GM12878 (cell line): ENCODE results near the gene ARHGAP6.

Experiments used
- CTCF ChIP-seq, 3 experiments: IDR thresholded peaks in 2 of 3; conservative IDR thresholded peaks in 1 of 3; 2 replicates each; pipeline ENCODE4 v1.5.1; 2011; ENCODE audit warnings: low read depth in 3 of 3, low read length in 3 of 3, mild to moderate bottlenecking in 3 of 3, control low read depth in 2 of 3, moderate library complexity in 2 of 3, inconsistent platforms in 1 of 3, mixed read lengths in 1 of 3; ENCODE audit not compliant: control insufficient read depth in 2 of 3, insufficient read depth in 1 of 3; ENCODE audit errors: extremely low read depth in 1 of 3
- JUND ChIP-seq: IDR thresholded peaks from 2 replicates; pipeline ENCODE4 v1.6.1; 2012; ENCODE audit warnings: low read depth, mild to moderate bottlenecking, low read length, improper control_type of control experiment, moderate library complexity
- NR2F1 ChIP-seq: fragments of 450-650 bp; conservative IDR thresholded peaks from 2 replicates; pipeline ENCODE4 v1.6.1; 2017; ENCODE audit warnings: mild to moderate bottlenecking
- SP1 ChIP-seq: IDR thresholded peaks from one replicate; pipeline ENCODE4 v1.6.1; 2011; ENCODE audit warnings: low read depth, low read length
- USF2 ChIP-seq: IDR thresholded peaks from 2 replicates; pipeline ENCODE4 v1.6.1; 2011; ENCODE audit warnings: low read depth, low read length, improper control_type of control experiment, borderline replicate concordance

- TF ChIP-seq SP1 (no peak), USF2 (no peak), CTCF (IDR thresholded peaks at IDR 0.05 in 2 of 3, conservative IDR thresholded peaks at IDR 0.05 in 1 of 3; ENCODE audit: control insufficient read depth in 2 of 3, extremely low read depth in 1 of 3, insufficient read depth in 1 of 3, low read depth in 3 of 3, low read length in 3 of 3) (no peak), JUND (no peak), NR2F1 (no peak)
These were observed 39.2 kb upstream of the ARHGAP6 start for GRCh38 chrX:11704725-11705495.
